GM19099 (cell line): ENCODE measurements around the gene PARP15.

ENCODE experiments used
- POLR2A ChIP-seq: IDR thresholded peaks from 3 replicates; pipeline ENCODE4 v1.6.1; 2011; ENCODE audit warnings: low read depth; ENCODE audit not compliant: insufficient read length; ENCODE audit errors: extremely low read depth

The PARP15 gene

DNA sequence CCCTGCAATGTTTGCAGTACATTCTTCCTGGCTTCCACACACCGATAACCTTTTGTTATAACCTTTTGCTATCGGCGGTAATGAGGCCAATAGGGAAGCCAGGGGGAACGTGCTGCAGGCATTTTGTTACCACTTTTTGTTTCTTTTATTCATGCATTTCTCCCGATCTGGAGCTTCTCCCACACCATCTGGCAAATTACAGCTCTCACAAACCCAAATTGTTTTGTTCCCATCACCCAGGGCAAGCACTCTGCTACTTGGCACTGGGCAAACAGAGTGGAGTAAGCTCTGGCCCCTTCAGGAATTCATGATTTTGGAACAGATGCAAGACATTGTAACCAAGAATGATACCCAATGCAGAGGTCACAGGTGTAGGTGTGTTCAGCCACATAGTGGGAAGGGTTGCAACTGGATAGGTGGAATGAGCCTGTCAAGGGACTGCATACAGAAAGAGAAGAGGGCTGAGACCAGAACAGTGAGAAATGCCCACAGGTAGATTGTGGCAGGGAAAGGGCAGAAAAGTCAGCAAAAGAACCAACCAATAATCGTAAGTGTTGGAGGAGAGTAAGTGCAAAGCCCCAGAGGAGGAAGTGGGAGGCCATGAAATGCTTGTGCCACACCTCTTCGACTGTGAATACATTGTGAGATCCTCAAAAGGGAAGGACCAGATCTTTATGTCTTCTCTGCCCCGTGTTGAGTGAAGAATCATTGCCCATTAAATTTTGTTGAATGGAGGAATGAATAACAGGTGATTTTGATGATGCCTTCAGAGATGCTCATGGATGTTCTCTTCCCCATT is 45.8 kb downstream of the PARP15 start:
- TF ChIP-seq POLR2A = no peak

- TF ChIP-seq POLR2A = no peak
Measured at GRCh38 chr3:122626515-122627180, 49.2 kb downstream of the PARP15 start.

DNA sequence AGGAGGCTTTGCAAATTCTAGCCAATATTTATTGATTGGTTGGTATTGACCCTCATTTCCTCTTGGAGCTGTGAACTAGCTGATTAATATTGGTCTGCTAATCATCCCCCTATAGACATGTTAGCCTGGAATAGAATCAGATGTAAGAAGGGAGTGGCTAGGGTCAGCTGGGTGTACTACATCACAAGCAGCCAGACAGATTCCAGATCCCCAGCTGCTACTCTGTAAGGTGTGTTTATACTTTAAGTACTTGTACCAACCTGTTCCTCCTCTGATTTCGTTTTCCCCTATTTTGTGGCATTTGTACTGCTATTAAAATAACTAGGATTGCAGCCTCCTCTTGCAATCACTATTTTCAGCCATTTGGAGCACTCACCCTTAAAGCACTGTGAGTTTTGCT is 49.9 kb downstream of the PARP15 start:
- no peak for TF ChIP-seq POLR2A

DNA sequence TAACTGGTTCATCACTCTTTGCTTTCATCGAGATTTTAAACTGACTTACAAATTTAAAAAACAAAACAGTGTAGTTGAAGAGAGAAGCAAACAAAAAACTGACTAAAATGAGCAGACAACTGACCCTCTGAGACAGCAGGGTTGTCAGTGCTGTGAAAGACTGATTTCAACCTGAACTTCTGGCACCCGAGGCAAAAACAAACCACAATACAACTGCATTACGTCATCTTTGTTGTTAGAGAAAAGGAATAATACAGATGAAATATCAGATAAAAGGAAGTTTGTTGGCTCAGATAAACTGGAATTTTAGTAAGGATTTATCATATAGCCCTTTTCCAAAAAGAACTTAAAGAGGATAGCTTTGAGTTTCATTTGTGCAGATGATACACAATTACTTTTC is 51.1 kb downstream of the PARP15 start:
- no peak for TF ChIP-seq POLR2A

GRCh38 chr3:122629763-122630162 is 52.3 kb downstream of the PARP15 start:
- no peak for TF ChIP-seq POLR2A

GRCh38 chr3:122635789-122636188 is 58.3 kb downstream of the PARP15 start:
- no peak for TF ChIP-seq POLR2A

- TF ChIP-seq POLR2A = no peak
Measured at GRCh38 chr3:122636697-122637096, 59.2 kb downstream of the PARP15 start.

DNA sequence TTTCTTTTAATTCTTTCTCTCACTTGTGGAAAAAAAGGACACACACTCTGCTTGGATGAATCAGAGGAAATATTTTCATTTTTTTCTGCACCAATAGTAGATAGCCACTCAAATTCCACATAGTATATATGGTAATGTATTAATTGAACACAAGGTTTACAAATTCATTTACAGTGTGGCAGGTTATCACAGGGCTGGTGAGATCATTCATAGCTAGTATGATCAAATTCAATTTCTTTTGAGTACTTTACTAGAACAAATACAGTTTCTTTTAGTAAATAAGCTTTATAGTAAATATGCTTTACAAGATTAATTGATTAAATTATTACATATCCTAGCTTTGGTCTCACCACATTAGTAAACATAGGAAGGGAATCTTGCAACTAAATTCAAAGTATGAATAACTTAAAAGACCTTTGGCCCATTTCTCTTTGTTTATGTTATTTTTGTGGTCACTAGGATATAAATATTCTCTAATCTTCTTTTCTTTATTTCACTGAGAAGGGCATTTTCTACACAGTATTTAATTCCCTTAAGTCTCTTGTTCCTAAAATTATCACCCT is 63.1 kb downstream of the PARP15 start:
- TF ChIP-seq POLR2A = no peak

GRCh38 chr3:122642935-122643334 is 65.5 kb downstream of the PARP15 start:
- no peak for TF ChIP-seq POLR2A

DNA sequence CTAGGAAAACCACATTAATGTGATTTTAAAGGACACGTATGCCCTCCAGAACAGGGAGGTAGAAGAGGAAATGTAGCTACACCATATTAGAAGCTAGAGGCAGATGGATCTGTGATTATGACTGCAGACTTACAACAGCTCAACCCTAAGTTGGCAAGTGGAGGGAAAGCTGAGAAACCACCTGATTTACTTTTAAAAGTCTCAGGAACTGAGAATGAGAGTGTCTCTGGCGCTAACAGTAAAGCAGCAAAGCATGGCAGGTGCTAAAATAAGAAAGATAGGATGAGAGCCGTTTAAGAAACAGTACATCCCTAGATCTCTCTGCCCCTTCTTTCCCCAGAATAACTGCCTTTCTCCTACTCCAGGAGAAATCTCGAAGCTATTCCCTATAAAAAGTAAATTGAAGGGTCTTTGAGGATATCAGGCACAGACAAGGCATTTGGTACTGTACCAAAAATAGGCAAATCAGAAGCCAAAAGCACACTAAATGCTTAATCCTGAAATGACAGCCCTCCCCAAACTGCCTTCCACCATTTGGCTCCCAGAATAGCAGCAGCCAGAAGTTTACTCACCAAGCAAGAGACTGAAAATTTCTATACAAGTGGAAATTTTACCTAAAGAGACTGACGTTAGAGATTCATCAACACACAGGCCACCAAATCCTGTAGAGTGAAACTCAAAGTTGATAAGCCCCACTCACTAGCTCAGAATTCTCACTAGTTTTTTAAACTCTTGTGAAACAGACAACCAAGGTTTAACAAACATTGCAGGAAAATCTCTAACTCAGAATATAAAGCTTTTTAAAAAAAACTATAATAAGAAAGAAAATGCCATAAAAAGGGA is 68.9 kb downstream of the PARP15 start:
- no peak for TF ChIP-seq POLR2A

DNA sequence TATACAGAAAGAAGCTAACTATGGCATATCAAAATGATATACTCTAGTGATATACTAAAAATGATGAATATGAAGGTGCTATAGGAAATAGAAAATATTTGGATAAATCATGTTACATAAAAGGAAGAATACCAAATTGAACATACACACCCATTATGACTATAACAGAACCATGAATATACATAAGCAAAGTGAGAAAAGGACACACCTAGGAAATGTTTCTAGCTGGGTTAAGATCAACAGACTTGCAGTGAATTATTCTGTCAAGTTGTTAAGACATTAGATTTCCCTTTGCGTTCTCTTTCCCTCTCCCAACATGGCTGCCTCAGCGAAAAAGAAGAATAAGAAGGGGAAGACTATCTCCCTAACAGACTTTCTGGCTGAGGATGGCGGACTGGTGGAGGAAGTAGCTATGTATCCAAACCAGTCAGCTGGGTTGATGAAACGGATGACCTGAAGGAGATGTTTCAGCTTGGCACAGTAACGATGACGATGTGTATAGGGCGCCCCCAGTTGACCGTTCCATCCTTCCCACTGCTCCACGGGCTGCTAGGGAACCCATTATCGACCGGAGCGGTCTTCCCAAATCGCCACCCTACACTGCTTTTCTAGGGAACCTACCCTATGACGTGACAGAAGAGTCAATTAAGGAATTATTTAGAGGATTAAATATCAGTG is 83.0 kb downstream of the PARP15 start:
- no peak for TF ChIP-seq POLR2A

- TF ChIP-seq POLR2A = no peak
Measured at GRCh38 chr3:122661633-122662032, 84.2 kb downstream of the PARP15 start.

DNA sequence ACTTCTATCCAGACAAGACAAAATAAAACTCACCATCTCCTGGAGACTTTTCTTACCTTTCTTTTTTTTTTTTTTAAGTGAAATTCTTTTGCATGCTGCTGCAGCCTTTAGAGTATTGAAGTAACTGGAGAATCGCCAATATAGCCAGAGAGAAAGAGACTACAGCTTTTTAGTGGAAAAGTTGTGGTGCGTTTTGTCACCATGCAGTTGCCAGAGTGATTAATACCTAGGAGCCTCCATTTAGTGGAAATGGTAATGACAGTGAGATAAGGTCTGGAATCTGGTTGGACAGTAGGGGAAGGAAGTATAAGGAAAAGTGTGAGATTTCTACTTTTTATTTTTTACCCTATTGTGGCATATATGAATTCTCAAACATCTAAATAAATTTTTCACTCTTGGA is 85.1 kb downstream of the PARP15 start:
- no peak for TF ChIP-seq POLR2A

GRCh38 chr3:122665226-122665786 is 87.9 kb downstream of the PARP15 start:
- no peak for TF ChIP-seq POLR2A
